Thyroid gland (tissue), 4 donors: ENCODE measurements around the gene PTK7. TPM values are rescaled to one million over a fixed set of nuclear protein-coding genes. Genes with fewer than 3 reads are reported as not detected.

Experiments used
- DNase-seq, 2 donors: peaks; one replicate each; pipeline ENCODE4 v3.0.0-alpha.2; 2019
- H3K27ac ChIP-seq, 3 donors: fragments of 200-600 bp; sonication (generic); 1 replicate in 2 of 3; 2 replicates in 1 of 3; pipeline ENCODE4 v1.5.1; 2016 to 2019; ENCODE audit warnings: mild to moderate bottlenecking in 1 of 3, moderate library complexity in 1 of 3
- H3K27me3 ChIP-seq: fragments of 200-600 bp; sonication (generic); one replicate; pipeline ENCODE4 v1.5.1; 2019
- H3K36me3 ChIP-seq, 2 donors: fragments of 200-600 bp; sonication (generic); one replicate each; pipeline ENCODE4 v1.5.1; 2016 to 2019
- H3K4me1 ChIP-seq, 2 donors: fragments of 200-600 bp; sonication (generic); one replicate each; pipeline ENCODE4 v1.5.1; 2017 to 2019
- H3K4me3 ChIP-seq, 3 donors: fragments of 200-600 bp; sonication (generic); replicated peaks in 1 of 3; 1 replicate in 2 of 3; 2 replicates in 1 of 3; pipeline ENCODE4 v1.5.1; 2016; ENCODE audit warnings: mild to moderate bottlenecking in 1 of 3
- H3K9me3 ChIP-seq: fragments of 200-600 bp; sonication (generic); one replicate; pipeline ENCODE4 v1.5.1; 2017
- CTCF ChIP-seq, 6 experiments: fragments of 200-600 bp in 3 of 6; fragments of 450-650 bp in 3 of 6; sonication (generic) in 3 of 6; IDR thresholded peaks; one replicate each; pipeline ENCODE4 v1.5.1; 2016 to 2019; ENCODE audit warnings: antibody characterized with exemption in 6 of 6, mild to moderate bottlenecking in 2 of 6, inconsistent platforms in 1 of 6, moderate library complexity in 1 of 6
- POLR2A ChIP-seq, 2 donors: fragments of 450-650 bp; IDR thresholded peaks; one replicate each; pipeline ENCODE4 v1.6.1; 2017; ENCODE audit warnings: antibody characterized with exemption in 2 of 2, mild to moderate bottlenecking in 2 of 2, moderate library complexity in 1 of 2
- WGBS, 2 donors: methylation state at CpG; one replicate each; pipeline ENCODE4 v1.1.5; 2017; 5-methylcytosine and 5-hydroxymethylcytosine counted together
- intact Hi-C: fragments of 100-400 bp; cut with DNase I; formaldehyde crosslinking; loops from one replicate; pipeline ENCODE4 v1.15.1; 2023
- total RNA-seq, 4 donors: library from RNA; depleted of rRNA; stranded (reverse); fragments of >200 nt; gene quantifications; one replicate each; pipeline ENCODE4 v1.2.3, GENCODE V29; 2016

Gene PTK7
- total RNA-seq, 4 donors from 2014 or later = 43.8 to 58.9 (median 55.0) TPM

- H3K4me3 ChIP-seq = peak overlapping the region in 2 of 3 donors; percentile 22 to 30
- DNase-seq = peak; percentile 98 to 99
- H3K27ac ChIP-seq = peak overlapping the region; percentile 96 to 99 (median 98)
- peak in 3 of 6 experiments; percentile 10 to 39 (median 23) for TF ChIP-seq CTCF (IDR thresholded peaks at IDR 0.05)
- peak; percentile 79 to 96 for TF ChIP-seq POLR2A (IDR thresholded peaks at IDR 0.05)
- H3K4me1 ChIP-seq = peaks cover 25 to 29% of the 10 kb centered on the region in 2 donors
- 1% methylated on average over 14 to 24 of the region's 32 CpGs for WGBS, 2 donors
- peaks cover 32 to 33% of the 10 kb centered on the region in 2 donors for H3K36me3 ChIP-seq
- no peaks in the 10 kb centered on the region for H3K9me3 ChIP-seq
- intact Hi-C loops = no loop called here
- no peaks in the 10 kb centered on the region for H3K27me3 ChIP-seq
Observed at GRCh38 chr6:43174263-43175112, 98.4 kb downstream of the PTK7 start.

DNA sequence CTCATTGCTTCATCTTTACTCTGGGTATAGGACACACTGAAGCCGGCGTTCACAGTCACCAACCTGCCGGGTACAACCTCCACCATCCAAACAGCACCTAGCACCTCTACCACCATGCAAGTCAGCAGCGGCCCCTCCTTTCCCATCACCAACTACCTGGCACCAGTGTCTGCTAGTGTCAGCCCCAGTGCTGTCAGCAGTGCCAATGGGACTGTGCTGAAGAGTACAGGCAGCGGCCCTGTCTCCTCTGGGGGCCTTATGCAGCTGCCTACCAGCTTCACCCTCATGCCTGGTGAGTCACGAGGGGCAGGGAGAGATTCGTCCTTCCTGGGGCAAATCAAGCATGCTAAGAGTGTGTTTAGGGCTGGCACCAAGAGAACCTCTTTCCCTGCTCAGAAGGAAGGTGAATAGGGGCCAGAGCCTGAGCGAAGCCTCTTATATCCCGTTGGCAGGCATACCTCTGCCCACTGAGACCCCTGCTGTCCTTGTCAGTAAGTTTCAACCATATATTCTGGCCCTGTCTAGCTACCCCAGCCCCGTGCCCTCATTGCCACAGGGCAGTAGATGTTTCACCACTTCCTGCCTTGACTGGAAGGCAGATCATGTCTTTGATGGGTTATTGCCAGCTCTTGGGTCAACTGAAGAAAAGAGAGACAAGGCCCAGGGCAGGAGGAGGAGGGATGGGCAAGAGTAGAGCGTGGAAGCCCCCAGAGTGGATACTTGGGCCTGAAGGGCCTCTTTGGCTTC is 99.7 kb downstream of the PTK7 start:
- no peaks in the 10 kb centered on the region for H3K9me3 ChIP-seq
- intact Hi-C loops = no loop called here
- H3K27me3 ChIP-seq = no peaks in the 10 kb centered on the region
- H3K4me3 ChIP-seq = no peak overlapping the region
- TF ChIP-seq CTCF (IDR thresholded peaks at IDR 0.05) (no peak), POLR2A (IDR thresholded peaks at IDR 0.05) (no peak)
- DNase-seq = no peak
- H3K36me3 ChIP-seq = peaks cover 36 to 39% of the 10 kb centered on the region in 2 donors
- WGBS, 2 donors = 95 to 97% methylated on average over 8 to 11 of the region's 11 CpGs
- H3K4me1 ChIP-seq = peaks cover 22 to 29% of the 10 kb centered on the region in 2 donors
- peak overlapping the region in 1 of 3 donors; percentile 99 for H3K27ac ChIP-seq

GRCh38 chr6:43176423-43176786 is 100.3 kb downstream of the PTK7 start:
- H3K4me3 ChIP-seq = no peak overlapping the region
- no peaks in the 10 kb centered on the region for H3K9me3 ChIP-seq
- peak overlapping the region in 1 of 3 donors; percentile 10 for H3K27ac ChIP-seq
- TF ChIP-seq CTCF (IDR thresholded peaks at IDR 0.05) (no peak), POLR2A (IDR thresholded peaks at IDR 0.05) (no peak)
- H3K27me3 ChIP-seq = no peaks in the 10 kb centered on the region
- H3K36me3 ChIP-seq = peaks cover 36 to 39% of the 10 kb centered on the region in 2 donors
- intact Hi-C loops = no loop called here
- H3K4me1 ChIP-seq = peaks cover 25 to 31% of the 10 kb centered on the region in 2 donors
- no peak for DNase-seq
- whole genome bisulfite sequencing, 2 donors = 92 to 100% methylated on average over 6 of the region's 6 CpGs

DNA sequence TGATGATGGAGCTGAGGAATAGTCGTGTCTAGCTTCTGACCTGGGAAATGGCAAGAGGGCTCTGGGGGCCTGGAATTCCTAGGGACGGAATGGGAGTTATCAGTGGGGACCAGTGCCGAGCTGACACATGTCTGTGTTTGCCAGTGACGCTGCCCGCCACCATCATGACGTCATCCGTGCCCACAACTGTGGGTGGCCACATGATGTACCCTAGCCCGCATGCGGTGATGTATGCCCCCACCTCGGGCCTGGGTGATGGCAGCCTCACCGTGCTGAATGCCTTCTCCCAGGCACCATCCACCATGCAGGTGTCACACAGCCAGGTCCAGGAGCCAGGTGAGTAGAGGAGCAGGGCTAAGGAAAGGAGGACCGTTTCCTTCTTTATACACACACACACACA is 102.0 kb downstream of the PTK7 start:
- Histone ChIP-seq H3K27ac (no peak overlapping the region), H3K4me1 (peaks cover 29 to 33% of the 10 kb centered on the region in 2 donors), H3K36me3 (peaks cover 36 to 39% of the 10 kb centered on the region in 2 donors), H3K27me3 (no peaks in the 10 kb centered on the region), H3K9me3 (no peaks in the 10 kb centered on the region), H3K4me3 (no peak overlapping the region)
- no peak for DNase-seq
- TF ChIP-seq POLR2A (IDR thresholded peaks at IDR 0.05) (no peak), CTCF (IDR thresholded peaks at IDR 0.05) (no peak)
- whole genome bisulfite sequencing, 2 donors = 87 to 92% methylated on average over 12 of the region's 12 CpGs
- intact Hi-C loops = no loop called here
